ENCODE results near the gene E2F4. TPM values are rescaled to one million over a fixed set of nuclear protein-coding genes. Genes with fewer than 3 reads are reported as not detected.

E2F4 gene
- total and polyA plus RNA-seq, 2 donors (not counting 1 experiment from before 2014, with no cell fraction given) = 106 to 188 TPM

DNA sequence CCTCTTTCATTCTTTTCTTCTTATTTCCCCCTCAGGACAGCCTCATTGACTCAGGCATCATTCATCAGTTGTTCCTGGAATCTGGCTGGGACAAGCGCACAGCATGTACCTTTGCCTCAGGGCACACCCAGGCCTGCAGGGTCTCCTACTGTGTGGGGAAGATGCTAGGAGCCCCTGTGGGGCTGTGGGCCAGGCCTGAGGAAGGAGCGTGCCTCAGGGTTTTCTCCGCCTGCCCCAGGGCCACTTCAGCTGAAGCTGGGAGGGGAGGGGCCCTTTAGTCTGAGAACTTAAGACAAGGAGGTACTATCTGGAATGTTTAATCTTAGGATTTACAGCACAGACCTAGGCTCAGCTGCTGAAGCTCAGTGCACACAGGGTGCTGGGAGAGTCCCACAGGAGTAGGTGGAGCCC lies 14.9 kb downstream of the E2F4 start:
- ChIA-PET CTCF (no interaction called here), POLR2A (no interaction called here)
- peaks cover 0 to 16% of the 10 kb centered on the region in 2 experiments for H3K36me3 ChIP-seq (replicated peaks in 1 of 2; ENCODE audit: control extremely low read depth in 1 of 2, control insufficient read depth in 1 of 2, extremely low read depth in 1 of 2, insufficient read depth in 2 of 2, low read length in 1 of 2)
- no peaks in the 10 kb centered on the region for H3K27me3 Mint-ChIP-seq
- no peak for ATAC-seq (ENCODE audit: low read depth)
- no peak overlapping the region for H3K27ac Mint-ChIP-seq
- H3K4me1 Mint-ChIP-seq = no peaks in the 10 kb centered on the region
- H4K20me1 ChIP-seq (ENCODE audit: control insufficient read depth, insufficient read depth, low read length, poor library complexity, severe bottlenecking) = no peaks in the 10 kb centered on the region
- no peak overlapping the region for H3K4me3 ChIP-seq (ENCODE audit: control extremely low read depth in 1 of 5, extremely low read depth in 1 of 5, insufficient read depth in 1 of 5, low read depth in 2 of 5, low read length in 4 of 5)
- intact Hi-C loops (cut with micrococcal nuclease) = no loop called here
- H3K4me3 Mint-ChIP-seq = no peak overlapping the region
- H2AFZ ChIP-seq (ENCODE audit: insufficient read depth, low read depth, low read length, poor library complexity, severe bottlenecking) = no peak overlapping the region
- WGBS (ENCODE audit: insufficient coverage) = 100% methylated on average over 3 of the region's 3 CpGs
- no peak for DNase-seq
- no peak overlapping the region for H3K4me2 ChIP-seq (replicated peaks; ENCODE audit: low read depth, low read length, poor library complexity, severe bottlenecking)
- TF ChIP-seq, protein P1, sequence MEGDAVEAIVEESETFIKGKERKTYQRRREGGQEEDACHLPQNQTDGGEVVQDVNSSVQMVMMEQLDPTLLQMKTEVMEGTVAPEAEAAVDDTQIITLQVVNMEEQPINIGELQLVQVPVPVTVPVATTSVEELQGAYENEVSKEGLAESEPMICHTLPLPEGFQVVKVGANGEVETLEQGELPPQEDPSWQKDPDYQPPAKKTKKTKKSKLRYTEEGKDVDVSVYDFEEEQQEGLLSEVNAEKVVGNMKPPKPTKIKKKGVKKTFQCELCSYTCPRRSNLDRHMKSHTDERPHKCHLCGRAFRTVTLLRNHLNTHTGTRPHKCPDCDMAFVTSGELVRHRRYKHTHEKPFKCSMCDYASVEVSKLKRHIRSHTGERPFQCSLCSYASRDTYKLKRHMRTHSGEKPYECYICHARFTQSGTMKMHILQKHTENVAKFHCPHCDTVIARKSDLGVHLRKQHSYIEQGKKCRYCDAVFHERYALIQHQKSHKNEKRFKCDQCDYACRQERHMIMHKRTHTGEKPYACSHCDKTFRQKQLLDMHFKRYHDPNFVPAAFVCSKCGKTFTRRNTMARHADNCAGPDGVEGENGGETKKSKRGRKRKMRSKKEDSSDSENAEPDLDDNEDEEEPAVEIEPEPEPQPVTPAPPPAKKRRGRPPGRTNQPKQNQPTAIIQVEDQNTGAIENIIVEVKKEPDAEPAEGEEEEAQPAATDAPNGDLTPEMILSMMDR (IDR thresholded peaks at IDR 0.05) = no peak
- TF ChIP-seq EZH2 (IDR thresholded peaks at IDR 0.05; ENCODE audit: borderline replicate concordance, insufficient read depth, low read depth, low read length, poor library complexity, severe bottlenecking) = no peak
- H3K79me2 ChIP-seq (ENCODE audit: control insufficient read depth, insufficient read depth, low read length) = no peaks in the 10 kb centered on the region
- no peak overlapping the region for H3K9ac ChIP-seq (ENCODE audit: low read length)
- no peak overlapping the region for H3K27ac ChIP-seq (ENCODE audit: low read length in 2 of 2)
- H3K27me3 ChIP-seq (replicated peaks in 1 of 4; ENCODE audit: control extremely low read depth in 1 of 4, control insufficient read depth in 3 of 4, insufficient read depth in 4 of 4, low read length in 3 of 4) = no peaks in the 10 kb centered on the region
- H3K4me1 ChIP-seq (ENCODE audit: control insufficient read depth in 2 of 2, insufficient read depth in 2 of 2, low read length in 2 of 2) = no peaks in the 10 kb centered on the region
- no peaks in the 10 kb centered on the region for H3K9me3 Mint-ChIP-seq (ENCODE audit: insufficient read depth)
- no peaks in the 10 kb centered on the region for H3K9me3 ChIP-seq (ENCODE audit: control extremely low read depth in 1 of 3, control insufficient read depth in 2 of 3, insufficient read depth in 1 of 3, low read length in 2 of 3)

- H4K20me1 ChIP-seq (ENCODE audit: control insufficient read depth, insufficient read depth, low read length, poor library complexity, severe bottlenecking) = no peaks in the 10 kb centered on the region
- H3K4me3 ChIP-seq (ENCODE audit: control extremely low read depth in 1 of 5, extremely low read depth in 1 of 5, insufficient read depth in 1 of 5, low read depth in 2 of 5, low read length in 4 of 5) = no peak overlapping the region
- no peaks in the 10 kb centered on the region for H3K9me3 Mint-ChIP-seq (ENCODE audit: insufficient read depth)
- H3K4me3 Mint-ChIP-seq = no peak overlapping the region
- no peaks in the 10 kb centered on the region for H3K27me3 ChIP-seq (replicated peaks in 1 of 4; ENCODE audit: control extremely low read depth in 1 of 4, control insufficient read depth in 3 of 4, insufficient read depth in 4 of 4, low read length in 3 of 4)
- POLR2A ChIA-PET = no interaction called here
- 95% methylated on average over 21 of the region's 21 CpGs for WGBS (ENCODE audit: insufficient coverage)
- no peak overlapping the region for H3K9ac ChIP-seq (ENCODE audit: low read length)
- no peak for ATAC-seq (ENCODE audit: low read depth)
- H3K27me3 Mint-ChIP-seq = no peaks in the 10 kb centered on the region
- peaks cover 0 to 11% of the 10 kb centered on the region in 2 experiments for H3K36me3 ChIP-seq (replicated peaks in 1 of 2; ENCODE audit: control extremely low read depth in 1 of 2, control insufficient read depth in 1 of 2, extremely low read depth in 1 of 2, insufficient read depth in 2 of 2, low read length in 1 of 2)
- no peak overlapping the region for H3K27ac Mint-ChIP-seq
- TF ChIP-seq, protein P1 (IDR thresholded peaks at IDR 0.05) = no peak
- TF ChIP-seq EZH2 (IDR thresholded peaks at IDR 0.05; ENCODE audit: borderline replicate concordance, insufficient read depth, low read depth, low read length, poor library complexity, severe bottlenecking) = no peak
- no peak overlapping the region for H2AFZ ChIP-seq (ENCODE audit: insufficient read depth, low read depth, low read length, poor library complexity, severe bottlenecking)
- no peak overlapping the region for H3K4me2 ChIP-seq (replicated peaks; ENCODE audit: low read depth, low read length, poor library complexity, severe bottlenecking)
- H3K4me1 Mint-ChIP-seq = no peaks in the 10 kb centered on the region
- no peaks in the 10 kb centered on the region for H3K9me3 ChIP-seq (ENCODE audit: control extremely low read depth in 1 of 3, control insufficient read depth in 2 of 3, insufficient read depth in 1 of 3, low read length in 2 of 3)
- H3K79me2 ChIP-seq (ENCODE audit: control insufficient read depth, insufficient read depth, low read length) = no peaks in the 10 kb centered on the region
- intact Hi-C loops (cut with micrococcal nuclease) = no loop called here
- no peak overlapping the region for H3K27ac ChIP-seq (ENCODE audit: low read length in 2 of 2)
- CTCF ChIA-PET = interaction anchor here (1.2 kb wide), 1 partner anchor 10 kb away, joined by 3 read pairs; no protein-coding TSS in a partner anchor
- no peak for DNase-seq
- no peaks in the 10 kb centered on the region for H3K4me1 ChIP-seq (ENCODE audit: control insufficient read depth in 2 of 2, insufficient read depth in 2 of 2, low read length in 2 of 2)
Observed at GRCh38 chr16:67207249-67208091, 15.5 kb downstream of the E2F4 start.
